ENCODE results near the gene EPX.

Gene EPX

DNA sequence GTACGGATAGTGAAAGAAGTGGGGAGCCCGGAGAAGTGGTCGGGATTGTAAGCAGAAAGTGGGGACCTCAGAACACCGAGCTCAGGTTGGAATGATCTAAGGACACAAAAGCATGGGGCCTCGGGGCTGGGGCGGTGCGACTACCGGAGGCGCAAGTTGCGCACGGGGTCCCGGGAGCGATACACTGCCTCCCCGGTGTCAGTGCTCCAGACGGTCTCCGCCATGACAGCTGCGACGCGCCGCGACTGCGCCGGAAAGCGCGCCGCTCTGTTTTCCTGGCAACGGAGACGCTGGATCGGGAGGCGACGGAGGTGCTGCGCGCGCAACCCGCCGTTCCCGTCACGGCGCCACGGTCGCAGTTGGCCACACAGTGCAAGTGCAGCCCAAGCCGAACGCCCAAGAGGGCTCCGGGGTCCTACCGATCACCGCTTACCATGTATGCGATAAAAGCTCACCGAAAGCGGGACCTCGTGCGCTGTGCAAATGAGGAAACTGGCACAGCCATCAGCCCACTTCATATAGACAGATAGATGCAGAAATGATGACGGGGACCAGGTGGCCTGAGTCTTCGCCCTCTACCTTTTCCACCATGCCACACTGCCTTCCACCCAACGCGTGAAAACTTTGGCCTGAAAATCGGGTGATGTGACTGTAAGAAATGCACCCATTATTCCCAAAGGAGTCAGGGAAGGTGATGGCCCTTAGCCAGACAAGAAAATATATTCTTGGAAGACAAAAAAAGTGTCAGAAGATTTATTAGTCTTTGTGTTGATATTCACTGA lies 26.7 kb downstream of the EPX start, which contains the start of gene MKS1:
MKS1 (minus strand) TSS at position 249 of the 782 bp plus-strand sequence; CDS start at position 224, 25 bp downstream.
- TF ChIP-seq, protein P1, sequence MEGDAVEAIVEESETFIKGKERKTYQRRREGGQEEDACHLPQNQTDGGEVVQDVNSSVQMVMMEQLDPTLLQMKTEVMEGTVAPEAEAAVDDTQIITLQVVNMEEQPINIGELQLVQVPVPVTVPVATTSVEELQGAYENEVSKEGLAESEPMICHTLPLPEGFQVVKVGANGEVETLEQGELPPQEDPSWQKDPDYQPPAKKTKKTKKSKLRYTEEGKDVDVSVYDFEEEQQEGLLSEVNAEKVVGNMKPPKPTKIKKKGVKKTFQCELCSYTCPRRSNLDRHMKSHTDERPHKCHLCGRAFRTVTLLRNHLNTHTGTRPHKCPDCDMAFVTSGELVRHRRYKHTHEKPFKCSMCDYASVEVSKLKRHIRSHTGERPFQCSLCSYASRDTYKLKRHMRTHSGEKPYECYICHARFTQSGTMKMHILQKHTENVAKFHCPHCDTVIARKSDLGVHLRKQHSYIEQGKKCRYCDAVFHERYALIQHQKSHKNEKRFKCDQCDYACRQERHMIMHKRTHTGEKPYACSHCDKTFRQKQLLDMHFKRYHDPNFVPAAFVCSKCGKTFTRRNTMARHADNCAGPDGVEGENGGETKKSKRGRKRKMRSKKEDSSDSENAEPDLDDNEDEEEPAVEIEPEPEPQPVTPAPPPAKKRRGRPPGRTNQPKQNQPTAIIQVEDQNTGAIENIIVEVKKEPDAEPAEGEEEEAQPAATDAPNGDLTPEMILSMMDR (IDR thresholded peaks at IDR 0.05; ENCODE audit: low read depth, low read length, missing control alignments), result peak; percentile 35
- DNase-seq (ENCODE audit: extremely low read depth, low read depth), result peak; percentile 85

DNA sequence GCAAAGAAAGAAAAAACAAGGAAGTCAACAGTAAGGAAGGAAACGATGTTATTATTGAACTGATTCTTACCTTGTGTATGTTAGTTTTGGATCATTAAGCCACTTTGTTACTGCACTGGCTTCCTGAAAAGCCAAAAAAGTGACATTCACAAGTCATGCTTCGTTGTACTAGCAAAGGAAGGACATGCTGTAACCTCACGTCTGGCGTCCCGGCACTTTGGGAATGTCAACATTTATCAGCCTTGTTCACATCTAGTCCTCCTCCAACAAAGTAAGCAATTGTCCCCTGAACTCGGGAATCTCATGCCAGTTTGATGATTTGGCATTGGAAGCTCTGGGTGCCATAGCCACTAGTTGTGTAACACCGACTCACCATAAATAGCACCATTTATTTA lies 27.3 kb downstream of the EPX start:
- DNase-seq (ENCODE audit: extremely low read depth, low read depth), result no peak
- TF ChIP-seq, protein P1 (IDR thresholded peaks at IDR 0.05; ENCODE audit: low read depth, low read length, missing control alignments), result no peak
- peak overlapping the region; percentile 73 for H3K4me3 ChIP-seq (replicated peaks; ENCODE audit: low read depth, low read length)

More for the DNA sequence above, 26.7 kb downstream of the EPX start, which contains the start of gene MKS1:
- H3K4me3 ChIP-seq (replicated peaks; ENCODE audit: low read depth, low read length), result peak within 1 kb of the TSS; percentile 73

DNA sequence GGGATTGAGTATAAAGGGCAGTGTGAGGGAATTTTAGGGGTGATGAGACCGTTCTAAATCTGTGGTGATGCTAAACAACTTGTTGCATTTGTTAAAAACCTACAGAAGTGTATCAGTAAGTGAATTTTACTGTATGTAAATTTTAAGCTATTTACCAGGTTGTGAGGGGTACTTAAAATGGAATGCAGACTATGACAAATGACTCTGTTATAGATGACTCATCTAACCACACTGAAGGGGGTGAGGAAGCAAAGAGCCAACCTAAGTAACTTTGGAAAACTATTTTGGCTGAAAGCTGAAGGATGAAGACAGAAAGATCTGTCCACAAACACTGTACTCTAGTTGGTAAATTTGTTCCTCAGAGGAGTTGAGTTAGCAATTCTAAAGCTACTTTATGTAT lies 31.8 kb downstream of the EPX start:
- DNase-seq (ENCODE audit: extremely low read depth, low read depth), result peak; percentile 52
- TF ChIP-seq, protein P1 (IDR thresholded peaks at IDR 0.05; ENCODE audit: low read depth, low read length, missing control alignments), result no peak
- H3K4me3 ChIP-seq (replicated peaks; ENCODE audit: low read depth, low read length), result no peak overlapping the region

DNA sequence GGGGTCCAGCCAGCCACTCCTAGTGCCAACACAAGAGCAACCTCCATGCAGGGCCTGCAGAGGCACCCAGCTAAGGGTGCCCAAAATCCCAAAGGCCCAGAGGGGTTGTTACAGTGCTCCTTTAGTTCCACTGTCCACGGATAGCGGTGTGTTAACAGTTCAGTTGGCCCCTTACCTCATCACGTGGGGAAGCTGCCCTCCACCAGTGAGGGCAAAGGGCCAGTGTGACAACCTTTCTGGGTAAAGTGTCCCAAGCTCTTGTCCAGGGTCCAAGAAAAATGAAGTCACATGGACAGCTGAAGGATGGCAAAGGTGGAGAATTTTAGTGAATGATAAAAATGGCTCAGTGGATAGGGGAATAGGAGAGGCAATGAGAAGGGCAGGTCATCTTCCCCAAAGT lies 35.2 kb downstream of the EPX start:
- no peak for DNase-seq (ENCODE audit: extremely low read depth, low read depth)
- H3K4me3 ChIP-seq (replicated peaks; ENCODE audit: low read depth, low read length), result no peak overlapping the region
- TF ChIP-seq, protein P1 (IDR thresholded peaks at IDR 0.05; ENCODE audit: low read depth, low read length, missing control alignments), result no peak

DNA sequence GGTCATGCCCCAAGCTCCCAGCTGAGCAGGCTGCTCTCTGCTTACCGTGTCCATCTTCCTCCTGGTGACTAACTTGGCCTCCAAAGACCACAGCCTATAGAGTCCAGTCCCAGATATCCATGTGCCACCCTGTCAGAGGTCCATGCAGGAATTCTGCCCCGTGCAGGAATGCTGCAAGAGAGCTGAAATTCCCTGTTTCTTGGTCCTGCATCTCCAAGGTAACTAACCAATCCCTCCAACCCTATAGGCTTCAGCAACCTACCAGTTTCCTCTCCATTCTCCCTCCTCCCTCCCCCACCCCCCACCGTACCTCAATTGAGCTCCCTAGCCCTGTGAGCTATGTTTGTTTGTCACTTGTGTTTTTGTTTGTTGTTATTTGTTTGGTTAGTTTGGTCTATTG lies 36.2 kb downstream of the EPX start:
- TF ChIP-seq, protein P1 (IDR thresholded peaks at IDR 0.05; ENCODE audit: low read depth, low read length, missing control alignments), result no peak
- H3K4me3 ChIP-seq (replicated peaks; ENCODE audit: low read depth, low read length), result no peak overlapping the region
- DNase-seq (ENCODE audit: extremely low read depth, low read depth), result no peak

DNA sequence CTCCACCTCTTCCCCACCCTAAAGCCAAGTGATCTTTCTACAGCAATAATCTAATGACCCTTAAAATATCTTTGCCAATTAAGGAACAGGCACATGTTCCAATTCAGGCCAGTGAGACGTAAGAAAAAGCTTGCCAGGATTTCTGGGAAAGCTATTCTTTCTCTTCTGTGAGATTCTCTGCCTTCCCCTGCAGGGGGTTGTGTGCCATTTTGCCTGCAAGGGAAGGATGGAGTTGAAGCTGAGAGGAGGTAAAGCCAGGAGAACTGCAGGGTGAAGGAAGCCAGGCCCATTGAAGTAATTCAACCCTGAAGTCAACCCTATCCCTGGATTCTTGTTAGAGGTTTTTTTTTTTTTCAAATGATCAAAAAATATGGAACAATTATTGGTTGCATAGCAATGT lies 36.9 kb downstream of the EPX start:
- H3K4me3 ChIP-seq (replicated peaks; ENCODE audit: low read depth, low read length), result no peak overlapping the region
- TF ChIP-seq, protein P1 (IDR thresholded peaks at IDR 0.05; ENCODE audit: low read depth, low read length, missing control alignments), result no peak
- no peak for DNase-seq (ENCODE audit: extremely low read depth, low read depth)

Measured in HFF-Myc (cell line).